GM23338 (cell line): ENCODE measurements around the gene CCDC6.

Experiments
- CREB1 ChIP-seq: fragments of 250-450 bp; sonication (Bioruptor Pico); IDR thresholded peaks from 2 replicates; pipeline ENCODE4 v1.5.0; 2020; ENCODE audit warnings: low read depth, mild to moderate bottlenecking, moderate library complexity
- CTCF ChIP-seq, 2 experiments: fragments of 200-600 bp in 1 of 2; sonication (generic) in 1 of 2; conservative IDR thresholded peaks; 2 replicates each; pipeline versions ENCODE4 v1.5.1 to v1.6.1; 2016 to 2017; ENCODE audit warnings: antibody characterized with exemption in 2 of 2, low read depth in 2 of 2, mild to moderate bottlenecking in 2 of 2, moderate library complexity in 1 of 2
- ETS1 ChIP-seq: IDR thresholded peaks from 2 replicates; pipeline ENCODE4 v1.6.1; 2016; ENCODE audit warnings: antibody characterized with exemption
- EZH2 ChIP-seq: fragments of 200-600 bp; sonication (generic); IDR thresholded peaks from one replicate; pipeline ENCODE4 v1.8.0; 2017; ENCODE audit warnings: antibody characterized with exemption, mild to moderate bottlenecking, low read depth; ENCODE audit not compliant: unreplicated experiment
- EZH2phosphoT487 ChIP-seq: fragments of 200-600 bp; sonication (generic); IDR thresholded peaks from one replicate; pipeline ENCODE4 v1.8.1; 2018; ENCODE audit warnings: antibody characterized with exemption; ENCODE audit not compliant: unreplicated experiment
- JUNB ChIP-seq: IDR thresholded peaks from one replicate; pipeline ENCODE4 v1.6.1; 2016; ENCODE audit warnings: antibody characterized with exemption; ENCODE audit not compliant: unreplicated experiment
- POLR2AphosphoS5 ChIP-seq: IDR thresholded peaks from 2 replicates; pipeline ENCODE4 v1.6.1; 2016; ENCODE audit warnings: antibody characterized with exemption, low read depth
- REST ChIP-seq: IDR thresholded peaks from one replicate; pipeline ENCODE4 v1.6.1; 2018; ENCODE audit warnings: antibody characterized with exemption; ENCODE audit not compliant: unreplicated experiment
- ZNF331 ChIP-seq: fragments of 250-450 bp; sonication (Bioruptor Pico); IDR thresholded peaks from 2 replicates; pipeline ENCODE4 v1.5.0; 2020; ENCODE audit warnings: low read depth, mild to moderate bottlenecking, moderate library complexity

DNA sequence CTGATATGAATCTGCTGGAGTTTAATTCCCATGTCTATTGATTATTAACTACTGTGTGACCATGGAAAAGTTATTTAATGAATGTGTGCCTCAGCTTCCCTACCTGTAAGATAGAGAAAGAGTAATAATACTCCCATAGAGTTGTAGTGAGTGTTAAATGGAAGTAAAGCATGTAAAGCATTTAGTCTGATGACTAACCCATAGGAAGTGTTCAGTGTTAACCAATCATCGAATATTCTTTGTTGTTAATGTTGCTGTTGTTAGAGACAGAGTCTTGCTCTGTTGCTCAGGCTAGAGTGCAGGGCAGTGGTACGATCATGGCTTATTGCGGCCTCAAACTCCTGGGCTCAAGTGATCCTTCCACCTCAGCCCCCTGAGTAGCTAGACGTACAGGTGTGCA, 36.2 kb upstream of the CCDC6 start:
- TF ChIP-seq CTCF (conservative IDR thresholded peaks at IDR 0.05; ENCODE audit: low read depth in 2 of 2) (no peak), EZH2 (no peak), POLR2AphosphoS5 (no peak), ETS1 (no peak), REST (no peak), EZH2phosphoT487 (no peak), JUNB (no peak), CREB1 (no peak), ZNF331 (CRISPR knock-in tag) (no peak)
